Stimulated activated CD4-positive, alpha-beta T cell treated with anti-CD3 and anti-CD28 coated beads, TNF-alpha, amount 100 ng/mL, for 4 hours (primary cell): ENCODE results near the gene DSCAM.

Experiments
- DNase-seq, 3 experiments: peaks; one replicate each; pipeline ENCODE4 v3.0.0-alpha.2; 2020; ENCODE audit warnings: low read depth in 3 of 3

The DSCAM gene

DNA sequence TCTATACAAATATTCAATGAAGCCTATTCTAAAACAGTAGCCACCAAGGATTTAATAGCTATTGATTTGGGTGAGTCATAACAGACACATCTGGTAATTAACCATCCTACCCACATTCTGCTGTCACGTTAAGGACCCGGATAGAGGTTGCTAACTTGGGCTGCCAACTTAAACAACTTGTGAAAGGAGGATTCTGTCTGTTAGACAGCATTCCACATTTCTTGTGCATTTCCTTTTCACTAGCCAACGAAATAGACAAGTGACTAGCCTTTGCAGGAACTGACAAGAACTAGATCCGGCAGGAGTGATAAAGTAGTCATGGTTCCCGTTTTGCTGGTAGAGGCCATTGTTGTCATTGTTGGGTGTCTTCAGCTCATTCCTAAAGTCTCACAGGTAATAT is 9.5 kb downstream of the DSCAM start:
- no peak for DNase-seq

DNA sequence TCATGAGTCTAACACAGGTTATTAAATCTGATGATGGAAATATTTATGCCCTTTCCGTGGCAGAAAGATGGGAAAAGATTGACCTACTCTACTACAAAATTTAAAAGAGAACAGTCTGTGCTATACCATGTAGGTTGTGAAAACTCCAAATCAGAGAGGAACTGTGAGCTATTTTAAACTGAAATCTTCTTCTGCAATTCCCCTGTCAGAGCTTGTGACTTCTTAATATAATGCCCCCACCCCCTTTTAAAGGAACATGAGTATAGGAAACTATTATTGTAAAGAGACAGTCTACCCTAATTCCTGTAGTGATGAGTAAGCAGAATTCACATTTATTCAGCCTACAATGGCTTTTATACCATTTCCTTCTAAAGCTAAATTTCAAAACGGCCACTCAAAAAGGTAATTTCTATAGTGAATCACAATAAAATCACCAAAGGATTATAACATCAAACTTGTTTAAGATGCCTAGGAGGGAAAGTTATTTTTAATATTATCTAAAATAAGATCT is 11.7 kb downstream of the DSCAM start:
- no peak for DNase-seq

DNA sequence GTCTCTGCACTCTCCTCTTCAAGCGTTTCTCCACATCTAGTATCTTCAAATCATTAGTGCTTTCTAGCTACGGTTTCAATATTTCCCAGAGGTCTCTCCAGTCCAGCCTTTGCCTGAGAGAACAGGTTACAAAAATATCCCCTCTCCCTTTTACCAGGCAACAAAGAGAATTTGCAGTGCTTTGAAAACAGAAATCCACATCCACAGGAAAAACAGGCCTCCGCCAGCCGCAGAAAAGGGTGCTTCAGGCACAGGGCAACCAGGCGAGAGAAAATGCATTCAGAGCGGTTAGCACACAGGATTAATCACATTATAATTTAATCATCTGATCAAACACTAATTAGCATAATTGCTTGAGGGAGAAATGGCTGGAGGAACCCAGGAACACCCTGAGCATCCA is 13.8 kb downstream of the DSCAM start:
- no peak for DNase-seq

DNA sequence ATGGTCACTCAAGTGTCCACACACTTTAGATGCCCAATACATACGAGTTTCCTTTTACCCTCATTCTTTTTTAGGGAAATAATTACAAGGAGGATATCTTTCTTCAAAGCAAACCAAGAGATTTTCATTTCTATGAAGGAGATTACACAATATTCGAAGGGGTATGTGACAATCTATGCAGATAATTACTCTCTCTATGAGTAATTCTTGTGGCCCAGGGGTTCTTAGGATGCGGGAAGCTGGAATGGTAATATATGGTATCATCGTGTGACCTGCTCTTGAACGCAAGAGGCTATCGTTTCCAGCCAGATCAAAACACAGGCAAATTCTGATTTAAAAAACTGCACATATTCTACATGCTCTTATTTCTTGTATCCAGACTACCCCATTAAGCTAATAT is 14.6 kb downstream of the DSCAM start:
- no peak for DNase-seq

DNA sequence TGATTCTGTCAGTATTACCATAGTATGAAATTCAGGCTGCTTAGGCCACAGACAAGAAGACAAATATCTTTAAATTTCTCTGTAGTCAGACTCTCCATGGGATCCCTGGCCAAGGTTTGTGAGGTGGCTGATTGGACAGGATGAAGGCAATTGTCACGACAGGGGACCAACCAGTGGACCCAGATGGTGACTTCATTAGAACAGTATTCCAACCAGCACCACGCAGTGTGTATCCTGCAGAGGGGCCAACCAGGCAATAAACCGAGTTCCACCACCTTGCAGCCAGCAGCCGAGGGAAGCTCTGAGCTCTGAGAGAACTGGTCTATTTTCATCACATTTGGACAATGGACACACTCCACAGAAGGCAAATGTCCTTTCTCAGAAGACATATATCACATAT is 16.1 kb downstream of the DSCAM start:
- no peak for DNase-seq

DNA sequence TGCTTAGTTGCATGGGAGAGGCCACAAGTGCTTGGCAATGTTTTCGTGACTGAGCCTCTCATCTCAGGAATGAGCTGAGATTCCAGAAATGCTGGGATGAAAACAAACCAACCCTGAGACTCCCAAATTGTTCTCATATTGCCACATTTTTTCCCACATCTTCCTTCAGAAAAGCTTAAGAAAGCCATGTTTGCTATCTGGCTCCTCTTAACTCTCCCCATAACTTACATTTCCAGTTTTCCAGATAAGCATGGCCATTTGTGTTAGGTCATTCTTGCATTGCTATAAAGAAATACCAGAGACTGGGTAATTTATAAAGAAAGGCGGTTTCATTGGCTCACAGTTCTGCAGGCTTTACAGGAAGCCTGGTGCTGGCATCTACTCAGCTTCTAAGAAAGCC is 17.2 kb downstream of the DSCAM start:
- no peak for DNase-seq

DNA sequence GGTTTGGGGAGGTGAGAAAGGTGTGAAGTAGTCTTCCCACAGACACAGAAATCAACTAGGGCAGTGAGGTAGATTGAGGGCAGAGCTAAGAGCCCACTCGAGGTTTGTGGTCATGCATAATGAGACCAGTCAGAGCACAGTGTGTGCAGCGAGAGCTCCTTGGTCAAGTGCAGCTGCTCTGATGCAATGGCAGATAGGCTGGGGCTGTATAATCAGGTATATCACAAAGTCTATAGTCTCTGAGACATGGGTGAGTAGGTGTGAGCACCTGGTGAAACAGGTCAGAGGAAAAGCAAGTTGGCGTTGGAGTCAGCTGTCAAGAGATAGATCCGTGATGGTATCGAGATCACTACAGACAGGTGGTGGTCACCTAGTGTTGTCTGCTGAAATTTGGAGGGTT is 17.6 kb downstream of the DSCAM start:
- no peak for DNase-seq

DNA sequence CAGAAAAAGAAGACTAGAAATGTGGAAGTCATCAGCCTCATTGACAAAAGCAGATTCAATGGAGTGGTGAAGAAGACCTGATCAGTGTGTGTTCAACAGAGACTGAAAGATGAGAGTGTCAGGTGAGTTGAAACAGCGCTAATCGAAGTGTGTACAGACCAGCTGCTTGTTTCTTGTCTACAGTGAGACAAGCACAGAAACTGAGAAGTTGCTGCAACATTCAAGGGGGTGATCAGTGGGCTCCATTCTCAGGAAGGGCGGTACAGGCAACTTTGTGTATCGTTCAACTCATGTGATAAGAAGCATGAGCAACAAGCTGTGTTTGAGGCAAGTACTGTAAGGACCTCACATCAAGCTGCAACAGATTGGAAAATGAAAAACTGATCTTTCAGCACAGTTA is 19.4 kb downstream of the DSCAM start:
- DNase-seq: no peak

DNA sequence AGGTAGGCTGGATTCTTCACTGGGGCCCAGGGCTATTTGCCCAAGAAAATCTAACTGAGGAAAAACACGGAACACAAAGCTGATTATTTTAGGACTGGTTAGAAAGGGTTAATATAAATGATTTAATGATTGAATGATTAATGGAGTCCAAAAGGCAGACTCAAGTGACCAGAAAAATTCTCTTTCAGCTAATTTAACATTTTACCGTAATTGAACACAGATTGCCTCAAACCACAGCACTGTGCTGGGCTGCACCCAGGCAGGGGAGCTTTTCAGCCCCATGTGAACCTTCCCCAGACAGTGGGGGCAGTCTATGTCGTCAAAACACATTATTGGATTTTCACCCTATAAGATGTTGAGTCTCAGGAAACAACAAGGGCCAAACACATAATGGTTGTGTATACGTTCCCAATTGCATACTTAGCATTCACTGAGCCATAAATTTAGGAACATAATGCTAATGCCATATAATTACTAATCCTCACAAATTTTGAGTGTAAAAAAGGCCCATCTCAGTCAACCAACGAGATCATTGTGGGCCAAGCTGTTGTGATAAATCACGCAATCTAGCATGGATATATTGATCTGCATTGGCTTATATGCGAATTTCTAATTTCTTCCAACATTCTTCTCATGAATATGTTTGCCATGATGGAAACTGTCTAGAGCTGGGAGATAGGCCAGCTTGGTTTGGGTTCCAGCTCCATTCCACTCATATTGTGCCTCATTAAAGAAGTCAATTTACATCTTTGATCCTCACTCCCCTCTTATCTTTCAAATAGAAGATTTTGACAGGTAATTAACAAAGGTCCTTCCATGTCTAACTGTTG is 27.7 kb downstream of the DSCAM start:
- no peak for DNase-seq

DNA sequence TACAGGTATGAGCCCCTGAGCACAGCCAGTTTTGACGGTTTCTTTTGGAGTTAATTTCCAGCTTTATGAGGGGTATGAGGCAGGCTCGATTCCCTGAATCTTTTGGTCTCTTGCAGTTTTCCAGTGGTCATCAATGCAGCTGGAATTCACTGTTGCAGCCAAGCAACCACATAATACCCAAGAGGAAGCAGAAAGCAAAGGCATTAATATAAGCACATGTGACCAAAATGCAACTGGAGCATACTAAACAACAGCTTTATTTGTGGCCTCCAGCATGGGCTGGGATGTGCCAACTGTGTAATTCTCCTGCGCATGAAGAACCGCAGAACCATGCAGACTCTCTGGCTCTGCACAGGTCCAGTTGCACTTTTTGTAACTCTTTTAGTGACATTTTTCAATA is 33.0 kb downstream of the DSCAM start:
- no peak for DNase-seq

DNA sequence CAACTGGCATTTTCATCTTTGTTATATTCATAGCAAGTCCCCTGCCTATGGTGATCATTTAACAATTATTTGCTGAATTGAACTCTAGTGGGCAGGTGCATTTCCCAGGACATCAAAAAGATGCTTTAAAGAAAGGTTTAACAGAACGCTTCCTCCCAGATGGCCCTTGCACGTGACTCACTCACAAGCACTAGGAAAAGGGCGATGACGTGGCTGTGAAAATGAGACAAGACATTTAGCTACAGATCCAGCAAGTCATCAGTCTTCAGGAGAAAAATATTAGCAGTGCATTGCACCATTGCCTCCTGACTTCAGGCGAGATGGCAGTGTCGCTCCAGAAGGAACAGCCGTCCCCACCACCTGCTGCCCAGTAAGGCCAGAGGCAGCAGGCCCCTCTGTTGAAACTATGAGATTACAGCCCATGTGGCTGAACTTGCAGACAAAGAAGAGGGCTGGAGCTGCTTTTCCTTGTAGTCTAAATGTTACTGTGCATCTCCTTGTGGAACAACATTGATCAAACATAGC is 37.2 kb downstream of the DSCAM start:
- DNase-seq: no peak

DNA sequence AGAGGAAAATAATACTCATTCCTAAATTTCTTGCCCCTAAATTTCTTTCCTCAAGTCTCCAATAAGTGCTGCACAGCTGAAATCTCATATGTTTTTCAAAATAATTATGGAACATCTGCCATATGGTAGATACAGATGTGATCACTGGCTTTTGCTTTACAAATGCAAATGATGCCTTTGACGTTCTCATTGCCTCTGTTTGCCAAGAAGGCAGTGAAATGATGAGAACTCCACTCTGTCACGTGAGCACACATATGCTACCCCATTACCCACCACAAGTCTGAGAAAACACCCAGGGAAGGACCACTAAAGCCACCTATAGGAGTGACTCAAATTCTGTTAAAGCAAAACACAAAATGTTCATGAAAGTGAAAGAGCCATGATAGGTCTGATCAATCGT is 43.9 kb downstream of the DSCAM start:
- DNase-seq: no peak

DNA sequence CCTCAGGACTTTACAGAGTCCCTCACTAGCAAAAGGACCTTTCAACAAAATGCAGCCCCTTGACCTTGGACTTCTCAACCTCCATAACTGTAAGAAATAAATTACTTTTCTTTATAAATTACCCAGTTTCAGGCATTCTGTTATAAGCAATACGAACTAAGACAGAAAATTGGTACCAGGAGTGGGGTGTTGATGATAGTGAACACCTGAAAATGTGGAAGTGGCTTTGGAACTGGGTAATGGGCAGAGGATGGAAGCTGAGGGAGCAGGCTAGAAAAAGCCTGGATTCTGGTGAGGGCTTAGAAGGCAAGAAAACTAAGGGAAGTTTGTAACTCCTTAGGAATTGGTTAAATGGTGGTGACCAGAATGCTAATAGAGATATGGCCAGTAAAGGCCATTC is 46.8 kb downstream of the DSCAM start:
- DNase-seq: no peak

DNA sequence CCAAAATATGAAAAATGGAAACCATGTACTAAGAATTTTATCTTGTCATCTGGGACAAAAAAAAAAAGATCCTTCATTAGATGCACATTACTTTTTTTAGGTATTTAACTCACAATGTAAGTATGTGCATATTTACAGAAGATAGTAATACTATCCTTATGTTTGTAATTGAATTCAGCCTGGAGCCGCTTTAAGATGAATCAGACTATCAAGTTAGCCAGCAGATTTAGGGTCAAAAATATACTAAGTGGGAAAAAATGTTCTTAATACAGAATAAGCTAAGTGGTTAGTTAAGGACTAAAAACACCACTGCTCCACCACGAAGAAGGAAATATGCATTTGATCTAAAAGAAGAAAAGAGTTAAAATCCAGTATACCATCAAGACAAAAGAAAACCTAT is 49.1 kb downstream of the DSCAM start:
- DNase-seq: no peak

DNA sequence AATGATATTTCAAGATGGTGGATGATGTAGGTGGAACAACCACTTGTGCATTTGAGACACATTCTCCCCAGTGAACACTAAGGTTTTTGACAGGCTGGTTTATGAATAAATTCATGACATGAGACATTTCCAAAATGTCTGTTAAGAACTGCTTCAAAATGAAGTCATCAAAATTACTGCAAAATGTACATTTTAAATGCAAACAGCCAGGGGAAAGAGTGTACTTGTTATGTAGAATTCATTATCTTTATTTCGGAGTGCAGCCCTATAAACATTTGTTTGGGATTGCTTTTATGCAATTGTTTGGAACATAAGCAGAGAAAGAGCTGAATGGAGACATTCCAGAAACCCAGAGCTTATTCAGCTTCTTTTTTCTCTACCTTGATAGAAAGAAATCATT is 49.5 kb downstream of the DSCAM start:
- DNase-seq: no peak

DNA sequence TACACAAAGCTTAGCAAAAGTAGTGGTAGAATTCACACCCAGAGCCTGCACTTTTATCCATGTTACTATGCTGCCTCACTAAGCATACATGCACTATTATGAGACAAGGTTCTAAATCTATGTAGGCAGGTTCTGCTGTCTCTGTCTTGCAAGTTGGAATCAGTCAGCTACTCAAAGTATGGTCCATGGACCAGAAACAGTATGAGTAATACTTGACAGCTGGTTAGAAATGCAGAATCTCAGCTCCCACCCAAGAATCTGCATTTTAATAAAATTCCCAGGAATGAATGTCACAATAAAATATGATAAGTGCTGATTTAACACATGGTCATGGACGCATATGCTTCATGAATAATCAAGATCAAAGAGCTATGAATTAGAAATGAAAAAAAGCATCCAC is 50.5 kb downstream of the DSCAM start:
- no peak for DNase-seq

DNA sequence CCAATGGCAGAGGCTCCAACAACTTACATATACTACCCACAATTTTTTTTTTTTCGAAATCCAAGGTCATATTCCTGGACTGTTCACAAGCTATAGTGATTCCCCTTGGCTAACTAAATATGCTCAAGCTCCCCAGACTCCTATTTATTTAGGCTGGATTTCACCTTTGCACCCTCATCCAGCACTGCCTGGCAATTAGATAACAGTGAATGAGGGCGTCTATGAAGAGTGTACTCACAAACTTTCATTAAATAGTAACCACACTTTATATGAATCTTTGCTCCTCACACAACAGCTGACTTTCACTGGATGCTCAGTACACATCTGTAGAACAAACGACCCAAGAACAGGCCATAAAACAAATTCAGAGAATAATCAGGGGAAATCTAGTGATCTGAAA is 51.6 kb downstream of the DSCAM start:
- no peak for DNase-seq

DNA sequence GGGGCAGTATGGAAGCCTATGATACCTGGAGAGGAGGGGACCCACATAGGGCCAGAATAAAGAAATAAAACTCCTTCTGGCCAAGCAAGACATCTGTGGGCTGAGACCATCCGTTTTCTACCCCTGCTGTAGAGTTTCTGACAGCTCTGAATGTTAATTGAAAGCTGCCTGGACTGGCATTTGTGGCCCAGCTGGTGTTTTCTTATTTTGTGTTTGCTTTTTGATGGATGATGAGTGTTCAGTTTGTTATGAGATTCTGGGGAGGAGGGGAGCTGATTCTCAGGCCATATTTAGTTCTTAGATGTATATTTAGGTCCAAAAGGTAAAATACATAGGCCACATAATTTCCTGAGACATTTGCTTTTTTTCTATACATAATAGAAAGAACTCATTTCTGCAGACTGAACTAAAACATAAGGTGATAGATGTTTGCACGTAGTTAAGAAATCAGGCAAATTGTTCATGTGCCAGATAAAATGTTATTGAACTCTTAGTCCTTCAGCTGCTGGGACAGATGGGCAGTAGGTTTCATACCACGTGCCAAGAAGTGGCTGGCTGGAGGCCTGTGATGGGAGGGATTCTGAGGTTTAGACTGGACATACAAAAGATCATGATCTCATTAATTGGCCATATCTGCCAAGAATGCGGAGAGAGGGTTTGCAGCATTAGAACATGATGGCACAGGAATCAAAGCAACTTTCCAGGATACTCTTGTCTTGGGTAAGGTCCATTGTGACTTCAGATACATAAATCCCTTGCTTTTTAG is 54.1 kb downstream of the DSCAM start:
- no peak for DNase-seq

DNA sequence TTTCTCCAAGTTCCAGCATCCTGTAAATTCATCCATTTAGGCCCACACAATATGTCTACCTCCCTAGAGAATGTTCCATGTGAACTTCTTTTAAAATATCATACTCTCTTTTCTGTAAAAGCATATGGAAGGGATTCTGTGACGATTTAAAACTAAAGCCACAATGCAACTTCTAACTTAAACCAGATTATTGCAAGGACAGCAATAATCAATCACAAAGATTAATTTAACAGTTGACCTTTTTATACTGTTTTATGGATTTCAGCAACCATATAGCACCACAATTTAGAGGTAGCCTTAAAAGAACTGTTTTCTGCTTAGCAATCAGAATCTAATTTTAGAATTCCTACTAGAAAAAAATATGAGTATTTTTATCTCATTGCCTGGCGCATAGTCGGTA is 58.3 kb downstream of the DSCAM start:
- DNase-seq: no peak

DNA sequence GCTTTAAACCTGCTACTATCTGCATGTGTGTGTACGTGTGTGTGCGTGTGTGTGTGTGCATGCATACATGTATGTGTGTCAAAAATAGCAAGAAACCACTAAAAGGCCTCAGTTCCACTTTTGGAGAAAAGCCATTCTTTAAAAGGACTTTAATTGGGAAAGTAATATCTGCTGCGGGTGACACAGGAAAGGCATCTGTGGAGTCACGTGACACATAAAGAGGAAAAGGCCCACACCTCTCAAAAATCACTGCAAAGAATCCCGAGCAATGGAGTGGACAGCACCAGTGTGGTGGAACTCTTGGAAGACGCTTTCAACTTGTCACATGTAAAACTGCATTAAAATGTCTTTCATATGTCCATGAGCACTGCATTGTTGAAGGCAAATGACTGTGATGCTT is 63.6 kb downstream of the DSCAM start:
- DNase-seq: no peak

DNA sequence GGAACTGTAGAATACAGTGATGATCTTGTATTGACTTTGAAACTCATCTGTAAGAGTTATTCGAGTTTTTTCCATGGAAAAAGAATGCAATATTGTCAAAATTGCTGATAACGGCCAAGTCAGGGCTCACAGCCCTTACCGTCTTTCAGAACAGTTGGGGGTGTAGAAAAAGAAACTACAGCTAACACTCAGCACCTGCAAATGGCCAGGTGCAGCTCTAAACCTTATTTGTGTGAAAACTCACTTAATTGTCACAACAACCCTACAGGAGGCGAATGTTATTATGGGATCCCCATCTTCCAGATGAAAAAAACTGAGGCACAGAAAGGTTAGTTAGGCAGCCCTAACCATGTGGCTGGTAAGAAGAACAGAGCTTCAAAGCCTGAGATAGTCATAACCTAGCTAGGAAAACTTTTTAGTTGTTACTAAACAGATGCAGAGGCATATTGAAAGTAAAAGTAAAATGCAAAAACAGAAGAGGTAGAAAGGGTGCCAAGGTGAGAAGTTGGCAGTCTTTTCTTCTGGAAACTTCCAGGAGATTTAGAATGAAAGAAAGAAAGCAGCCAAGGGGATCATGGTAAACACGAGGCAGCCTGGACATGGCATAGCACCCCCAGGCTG is 76.4 kb downstream of the DSCAM start:
- DNase-seq: no peak

DNA sequence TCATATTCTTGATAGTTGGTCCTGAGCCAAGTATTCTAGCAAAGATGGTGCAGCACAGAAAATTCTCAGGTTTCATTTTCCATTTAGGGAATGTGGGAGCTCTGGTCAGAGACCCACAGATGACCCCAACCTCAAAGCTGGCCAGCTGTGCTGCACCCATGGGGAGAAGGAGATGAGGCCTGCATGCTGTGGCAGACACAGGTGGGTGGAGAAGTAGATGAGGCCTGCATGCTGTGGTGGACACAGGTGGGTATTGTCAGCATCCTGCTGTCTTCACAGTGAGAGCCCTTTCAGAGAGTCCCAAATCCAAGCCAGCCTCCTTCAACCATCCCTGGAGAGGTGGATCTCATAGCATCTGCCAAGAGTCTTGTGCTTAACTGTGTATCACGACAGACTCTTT is 77.7 kb downstream of the DSCAM start:
- DNase-seq: no peak

DNA sequence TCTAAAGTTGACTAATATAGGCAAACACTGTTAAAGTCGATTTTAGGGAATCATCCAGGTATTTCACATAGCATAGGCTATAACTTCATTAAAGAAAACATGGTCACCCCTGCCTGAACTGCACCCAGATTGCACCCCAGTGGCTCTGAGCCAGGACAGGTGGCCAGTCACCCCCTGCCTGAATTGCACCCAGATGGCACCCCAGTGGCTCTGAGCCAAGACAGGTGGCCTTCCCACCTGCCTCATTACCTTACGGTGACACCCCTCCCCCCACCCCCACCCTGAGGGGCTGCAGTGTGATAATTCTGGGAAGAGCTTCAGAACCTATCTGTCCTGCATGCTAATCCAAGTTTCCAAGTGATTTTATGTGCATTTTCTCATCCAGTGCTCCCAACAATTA is 78.9 kb downstream of the DSCAM start:
- no peak for DNase-seq
